Measurements from ENCODE around the gene ARL15.

ARL15 gene

DNA sequence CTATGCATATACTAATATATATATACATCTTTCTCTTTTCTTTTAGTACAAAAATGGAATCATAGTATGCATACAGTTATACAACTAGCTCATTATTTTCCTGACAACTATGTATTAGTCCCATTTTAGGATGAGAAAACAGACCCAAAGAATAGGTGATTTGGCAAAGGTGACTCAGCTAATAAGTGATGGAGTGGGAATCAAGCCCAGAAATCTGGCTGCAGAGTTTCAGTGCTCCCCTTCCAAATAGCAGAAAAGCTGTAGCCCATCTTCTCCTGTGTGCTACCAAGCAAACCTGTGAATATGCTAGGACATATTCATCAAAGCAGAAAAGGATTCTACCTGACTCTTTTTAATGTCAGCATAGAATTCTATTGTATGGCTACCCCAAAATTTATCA lies 114.7 kb downstream of the ARL15 start:
- DNase-seq: no peak

DNA sequence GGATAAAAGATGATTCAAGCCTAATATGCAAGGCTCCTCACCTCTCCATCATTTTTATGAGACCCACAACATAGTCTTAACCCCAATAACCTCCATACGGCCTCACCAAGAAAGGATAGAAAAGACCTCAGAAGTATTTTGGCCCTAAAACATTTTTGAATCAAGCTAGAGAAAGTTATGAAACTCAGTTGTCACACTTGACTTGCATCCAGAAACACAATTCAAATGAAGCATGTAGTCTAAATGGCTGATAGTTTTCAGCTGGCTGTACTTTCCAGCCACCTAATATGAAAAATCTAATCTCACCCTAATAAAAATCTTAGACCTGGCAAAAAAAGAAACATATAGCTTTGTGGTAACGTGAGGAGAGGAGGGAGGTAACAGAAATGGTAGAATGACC lies 116.1 kb downstream of the ARL15 start:
- DNase-seq: no peak

DNA sequence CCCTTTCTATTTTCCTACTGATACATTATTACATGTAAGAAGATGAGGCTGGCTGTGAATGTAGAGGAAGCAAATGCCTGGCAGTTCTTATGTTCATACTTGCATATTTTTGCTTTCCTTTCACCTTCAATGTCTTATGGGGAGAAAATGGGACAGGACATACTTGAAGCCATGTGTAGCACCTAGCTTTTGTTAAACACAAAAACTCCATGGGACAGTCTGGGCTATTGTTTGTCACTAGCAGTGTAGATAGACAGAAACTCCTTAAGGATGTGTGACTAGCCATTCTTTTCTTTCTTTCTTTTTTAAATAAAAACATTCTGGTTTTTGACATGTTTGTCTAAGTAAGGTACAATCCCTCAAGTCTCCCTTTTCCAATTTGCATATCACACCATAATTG lies 122.7 kb downstream of the ARL15 start:
- no peak for DNase-seq

DNA sequence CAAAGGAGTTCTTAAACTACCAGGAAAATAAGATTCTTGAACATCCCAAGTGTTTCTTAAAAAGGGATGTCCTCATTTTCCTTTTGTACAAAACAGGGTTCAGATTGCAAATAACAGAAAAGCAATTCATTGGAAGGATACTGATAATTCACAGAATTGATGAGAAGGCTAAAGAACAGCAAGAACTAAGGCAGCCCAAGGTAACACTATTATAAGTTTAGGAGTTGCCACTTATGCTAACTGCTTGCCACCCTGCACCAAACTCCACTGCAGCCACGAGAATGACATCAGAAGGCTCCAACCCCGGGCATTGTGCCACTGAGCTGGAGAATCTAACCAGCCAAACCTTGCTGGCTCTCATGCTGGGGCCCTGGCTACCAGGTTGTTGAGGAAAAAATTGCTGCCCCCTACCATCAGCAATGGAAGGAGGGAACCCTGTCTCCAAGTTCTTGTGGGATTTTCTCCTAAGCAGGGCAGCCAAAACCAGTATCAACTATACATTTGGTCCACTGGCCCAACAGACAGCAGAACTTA lies 123.4 kb downstream of the ARL15 start:
- DNase-seq: no peak

- no peak for DNase-seq
Observed at GRCh38 chr5:54186108-54186507, 124.3 kb downstream of the ARL15 start.

- no peak for DNase-seq
Observed at GRCh38 chr5:54184806-54185205, 125.6 kb downstream of the ARL15 start.

DNA sequence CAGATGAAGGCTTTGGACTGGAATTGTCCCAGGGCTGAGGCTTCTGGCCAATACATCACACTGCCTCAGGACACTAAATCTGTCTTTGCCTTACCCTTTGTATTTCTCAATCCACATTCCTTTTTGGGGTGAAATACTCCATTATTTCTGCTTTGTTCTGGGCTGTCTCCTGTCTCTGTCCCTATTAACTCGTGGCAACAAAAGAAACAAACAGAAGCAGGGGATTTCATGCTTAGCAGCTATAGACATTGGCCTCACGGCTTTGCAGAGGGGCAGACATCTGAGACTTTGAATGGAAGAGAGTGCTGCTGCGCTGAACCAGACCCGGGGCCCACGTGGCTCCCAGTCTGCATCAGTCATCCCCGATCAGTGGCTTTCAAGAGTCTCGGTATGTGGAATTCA lies 129.7 kb downstream of the ARL15 start:
- DNase-seq: no peak

- no peak for DNase-seq
Observed at GRCh38 chr5:54178991-54179390, 131.4 kb downstream of the ARL15 start.

- DNase-seq: no peak
Observed at GRCh38 chr5:54178207-54178606, 132.2 kb downstream of the ARL15 start.

DNA sequence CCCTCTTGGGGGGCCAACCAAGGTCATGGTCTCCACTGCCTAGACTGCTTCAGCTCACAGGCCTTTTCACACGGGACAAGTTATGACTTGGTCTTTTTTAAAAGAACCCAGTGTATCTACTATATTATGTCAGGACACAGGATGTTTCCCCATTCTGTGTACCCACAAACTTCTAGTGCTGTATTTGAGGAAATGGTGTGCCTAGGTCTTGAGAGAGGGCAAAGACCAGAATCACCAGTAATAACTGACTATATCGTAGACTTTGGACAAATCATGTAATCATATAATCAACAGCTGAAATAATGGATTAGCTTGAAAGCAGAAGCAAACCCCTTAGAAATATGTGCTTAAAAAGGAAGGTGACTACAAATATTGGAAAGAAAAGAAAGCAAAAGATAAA lies 133.3 kb downstream of the ARL15 start:
- no peak for DNase-seq

DNA sequence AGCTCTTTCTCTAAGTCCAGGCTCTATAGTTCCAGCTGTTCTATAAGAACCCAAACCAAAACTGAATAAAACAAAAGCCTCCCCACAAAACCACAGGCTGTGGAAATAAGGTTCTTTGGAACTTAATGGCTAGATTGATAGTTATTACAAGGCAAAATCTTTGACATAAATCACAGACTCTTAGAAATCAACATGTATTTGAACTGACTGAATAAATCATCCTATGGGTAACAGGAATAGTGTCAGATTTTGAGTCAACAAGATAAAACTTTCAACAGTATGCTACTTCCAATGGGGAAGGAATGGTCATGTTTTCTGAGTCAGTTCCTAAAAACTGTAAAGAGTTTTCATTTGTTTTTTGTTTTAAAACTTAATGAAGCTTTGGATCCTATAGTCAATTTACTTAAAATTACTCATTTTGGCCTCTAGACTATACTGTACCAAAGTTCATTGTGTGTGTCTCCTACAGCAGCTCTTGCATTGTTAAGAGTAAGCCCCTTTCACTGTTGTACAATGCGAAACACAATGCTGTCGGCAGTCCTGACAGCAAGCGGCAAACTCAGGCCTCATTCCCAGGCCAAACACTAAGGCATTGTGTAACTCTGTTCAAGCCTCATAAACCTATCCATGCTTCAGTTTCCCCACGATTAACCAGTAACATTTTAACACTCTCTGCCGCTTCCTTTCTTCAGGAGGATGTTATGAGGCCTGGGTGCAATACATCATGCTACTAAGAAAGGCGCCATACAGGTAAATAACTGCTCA lies 134.1 kb downstream of the ARL15 start:
- no peak for DNase-seq

- no peak for DNase-seq
Observed at GRCh38 chr5:54173251-54173650, 137.1 kb downstream of the ARL15 start.

GRCh38 chr5:54171645-54172384 lies 138.6 kb downstream of the ARL15 start:
- peak; percentile 13 for DNase-seq

DNA sequence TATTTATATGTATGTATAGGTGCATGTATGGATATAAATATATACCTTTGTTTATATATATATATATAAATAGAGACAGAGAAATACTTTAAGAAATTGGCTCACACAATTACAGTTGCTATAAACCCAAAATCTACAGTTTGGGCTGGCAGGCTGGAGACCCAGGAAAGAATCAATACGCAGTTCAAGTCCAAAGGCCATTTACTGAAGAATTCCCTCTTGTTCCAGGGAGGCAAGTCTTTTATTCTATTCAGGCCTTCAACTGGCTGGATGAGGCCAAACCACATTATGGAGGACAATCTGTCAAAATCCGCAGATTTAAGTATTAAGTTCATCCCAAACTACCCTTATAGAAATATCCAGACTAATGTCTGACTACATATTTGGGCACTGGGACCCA lies 144.7 kb downstream of the ARL15 start:
- no peak for DNase-seq

DNA sequence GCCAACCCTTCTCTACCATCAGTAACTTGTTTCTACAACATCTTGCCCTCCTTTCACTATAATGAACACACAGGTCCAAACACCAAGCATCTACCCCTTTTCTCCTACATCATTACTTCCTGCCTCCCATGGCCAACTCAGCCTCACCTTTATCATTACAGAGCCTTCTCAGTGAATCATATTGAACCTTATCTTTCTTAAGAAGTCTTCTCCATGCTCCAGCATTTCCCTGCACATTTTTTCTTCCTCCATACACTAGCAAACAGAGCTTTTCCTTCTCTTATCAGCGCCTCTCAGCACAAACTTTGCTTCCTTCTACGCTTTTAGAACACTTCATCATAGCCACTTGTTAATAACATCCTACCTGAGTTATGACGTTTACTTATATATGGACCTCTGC lies 148.2 kb downstream of the ARL15 start:
- no peak for DNase-seq

- DNase-seq: no peak
Observed at GRCh38 chr5:54160329-54160728, 150.0 kb downstream of the ARL15 start.

GRCh38 chr5:54159893-54160195 lies 150.5 kb downstream of the ARL15 start:
- DNase-seq: no peak

DNA sequence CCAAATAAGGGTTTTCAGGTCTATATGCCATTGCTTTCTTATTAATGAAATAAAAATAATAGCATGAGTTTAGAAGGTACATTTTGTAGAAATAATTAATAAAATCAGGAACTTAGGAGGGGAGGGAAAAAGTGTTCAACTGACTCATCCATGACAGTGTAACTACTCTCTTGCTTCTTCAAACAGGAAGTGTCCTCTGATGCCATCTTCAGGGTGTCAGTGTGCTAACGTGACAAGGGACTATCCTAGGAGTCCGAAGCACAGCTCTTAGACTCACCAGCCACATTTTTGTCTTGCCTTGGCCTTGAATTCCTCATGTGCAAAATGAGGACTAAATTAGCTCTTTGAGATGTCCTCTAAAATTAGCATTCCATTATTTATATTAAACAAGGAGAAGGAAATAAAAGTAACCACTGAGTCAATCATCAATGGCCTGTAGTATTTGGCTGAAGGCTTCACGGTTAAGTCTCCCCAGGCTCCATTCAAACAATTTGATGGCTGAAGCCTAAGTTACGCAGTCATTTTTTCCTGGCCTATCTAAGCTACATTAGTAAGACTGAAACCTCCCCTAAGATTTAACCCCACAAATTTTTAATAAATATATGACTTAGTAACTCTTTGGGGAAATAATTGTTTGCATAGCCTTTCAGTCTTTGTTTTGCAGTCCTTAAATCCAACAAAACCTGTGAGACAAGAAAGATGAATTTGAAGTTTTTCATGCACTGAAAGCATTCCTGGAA lies 151.1 kb downstream of the ARL15 start:
- DNase-seq: peak; percentile 47

- DNase-seq: no peak
Observed at GRCh38 chr5:54156577-54156976, 153.8 kb downstream of the ARL15 start.

DNA sequence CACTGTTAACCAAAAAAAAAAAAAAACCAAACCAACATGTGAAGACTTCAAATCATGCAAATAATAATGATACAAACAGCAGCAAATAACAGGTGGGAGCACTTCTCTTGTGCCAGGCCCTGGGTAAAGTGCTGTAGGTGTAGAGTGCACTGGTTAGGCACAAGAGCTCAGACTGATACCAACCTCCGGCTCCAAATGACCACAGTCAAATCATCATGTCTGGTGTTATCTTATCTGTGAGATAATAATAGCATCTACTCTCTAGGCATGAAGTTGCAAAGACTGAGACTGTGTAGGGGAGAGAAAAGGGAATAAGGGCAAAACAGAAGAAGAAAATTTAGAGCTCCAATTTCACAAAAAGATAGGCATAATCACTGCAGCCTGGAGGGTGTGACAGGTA lies 159.5 kb downstream of the ARL15 start:
- no peak for DNase-seq

- no peak for DNase-seq
Observed at GRCh38 chr5:54148858-54149257, 161.5 kb downstream of the ARL15 start.

DNA sequence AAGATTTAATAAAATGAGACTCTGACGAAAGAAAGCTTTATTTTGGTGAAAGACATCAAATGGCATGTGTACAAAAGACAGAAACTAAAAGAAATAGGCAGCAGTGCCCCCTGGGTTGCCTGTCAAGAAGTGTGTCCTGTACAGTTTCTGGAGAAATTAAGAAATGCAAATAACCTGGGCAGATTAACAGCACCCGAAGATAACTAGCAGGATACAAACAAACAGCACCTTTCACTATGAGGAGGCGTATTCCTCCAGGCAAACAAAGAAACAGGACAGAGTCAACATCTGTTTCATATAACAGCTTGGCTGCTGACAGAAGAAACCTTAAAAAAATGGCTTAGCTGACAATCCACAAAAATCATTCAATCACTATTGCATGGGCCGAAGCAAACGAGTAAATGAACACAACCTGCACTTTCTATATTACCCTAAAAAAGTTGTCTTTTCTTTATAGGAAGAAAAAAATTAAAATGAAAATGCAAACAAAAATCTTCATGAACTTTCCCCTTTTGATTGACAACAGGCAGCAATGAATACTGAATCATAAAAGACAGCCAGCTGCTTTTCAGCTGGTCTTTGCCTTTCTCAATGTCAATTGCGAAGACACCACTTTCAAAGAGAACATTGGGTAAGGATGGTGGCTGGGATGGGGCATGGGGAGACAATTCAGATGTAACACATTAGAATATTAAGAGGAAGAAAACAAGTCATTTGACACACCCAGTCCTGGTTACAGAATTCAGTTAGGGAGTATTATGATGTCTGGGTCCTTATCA lies 162.1 kb downstream of the ARL15 start:
- no peak for DNase-seq

DNA sequence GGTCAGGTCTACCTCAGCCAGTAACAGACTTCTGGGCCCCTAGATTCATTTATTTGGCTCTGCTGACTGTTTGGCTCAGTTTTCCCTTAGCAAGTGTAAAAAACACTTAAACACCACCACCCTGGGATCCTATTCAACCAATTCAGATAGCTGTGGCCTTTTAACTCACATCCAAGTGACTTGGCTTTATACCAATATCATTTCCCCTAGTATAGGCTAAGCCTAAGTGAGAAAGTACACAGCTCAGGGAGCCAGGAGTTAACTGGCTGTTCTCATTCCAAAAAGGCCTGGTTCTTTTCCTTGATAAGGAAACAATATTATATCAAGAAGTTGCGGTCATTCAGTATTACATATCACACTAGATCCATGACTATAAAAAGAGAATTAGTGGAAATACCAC lies 163.5 kb downstream of the ARL15 start:
- DNase-seq: no peak
